Muscle layer of duodenum (tissue), 2 donors: Measurements from ENCODE around the gene FHOD1.

Source experiments
- H3K27ac ChIP-seq: one replicate; pipeline ENCODE4 v1.7.0; 2013; ENCODE audit warnings: mild to moderate bottlenecking, low read length
- H3K27me3 ChIP-seq: one replicate; pipeline ENCODE4 v1.7.0; 2013; ENCODE audit warnings: low read depth, mild to moderate bottlenecking, control low read depth, low read length
- H3K36me3 ChIP-seq, 2 donors: one replicate each; pipeline ENCODE4 v1.7.0; 2013; ENCODE audit warnings: low read length in 2 of 2, control low read depth in 1 of 2, mild to moderate bottlenecking in 1 of 2; ENCODE audit not compliant: insufficient read depth in 2 of 2, control insufficient read depth in 1 of 2
- H3K4me1 ChIP-seq, 2 donors: one replicate each; pipeline ENCODE4 v1.7.0; 2013; ENCODE audit warnings: low read length in 2 of 2, mild to moderate bottlenecking in 2 of 2, control low read depth in 1 of 2, moderate library complexity in 1 of 2; ENCODE audit not compliant: insufficient read depth in 2 of 2, control insufficient read depth in 1 of 2
- H3K4me3 ChIP-seq, 2 donors: one replicate each; pipeline ENCODE4 v1.7.0; 2013; ENCODE audit warnings: low read length in 2 of 2, low read depth in 1 of 2, mild to moderate bottlenecking in 1 of 2
- H3K9me3 ChIP-seq, 2 donors: one replicate each; pipeline ENCODE4 v1.7.0; 2013; ENCODE audit warnings: low read length in 2 of 2, control low read depth in 1 of 2, mild to moderate bottlenecking in 1 of 2; ENCODE audit not compliant: control insufficient read depth in 1 of 2
- donor health status: healthy.

The FHOD1 gene

GRCh38 chr16:67183627-67184452, 63.4 kb downstream of the FHOD1 start, which contains the start of gene MATCAP1:
Gene MATCAP1 (minus strand): TSS chr16:67183963. CDS start chr16:67180610, 3,353 bp downstream.
- no peaks in the 10 kb centered on the region for H3K9me3 ChIP-seq
- H3K36me3 ChIP-seq: no peaks in the 10 kb centered on the region
- H3K4me1 ChIP-seq: peaks cover 9 to 32% of the 10 kb centered on the region in 2 donors
- H3K27ac ChIP-seq: peak within 1 kb of the TSS; percentile 79
- H3K4me3 ChIP-seq: peak within 1 kb of the TSS; percentile 53 to 85
- H3K27me3 ChIP-seq: no peaks in the 10 kb centered on the region

GRCh38 chr16:67183284-67183626, 64.0 kb downstream of the FHOD1 start:
- H3K27ac ChIP-seq: peak overlapping the region; percentile 79
- H3K4me3 ChIP-seq: peak overlapping the region; percentile 53 to 85
- H3K4me1 ChIP-seq: peaks cover 9 to 38% of the 10 kb centered on the region in 2 donors
- no peaks in the 10 kb centered on the region for H3K27me3 ChIP-seq
- H3K9me3 ChIP-seq: no peaks in the 10 kb centered on the region
- H3K36me3 ChIP-seq: no peaks in the 10 kb centered on the region

GRCh38 chr16:67182288-67182687, 65.0 kb downstream of the FHOD1 start:
- no peak overlapping the region for H3K4me3 ChIP-seq
- H3K4me1 ChIP-seq: peaks cover 9 to 47% of the 10 kb centered on the region in 2 donors
- no peaks in the 10 kb centered on the region for H3K9me3 ChIP-seq
- H3K36me3 ChIP-seq: no peaks in the 10 kb centered on the region
- no peak overlapping the region for H3K27ac ChIP-seq
- H3K27me3 ChIP-seq: no peaks in the 10 kb centered on the region

- no peaks in the 10 kb centered on the region for H3K27me3 ChIP-seq
- no peaks in the 10 kb centered on the region for H3K9me3 ChIP-seq
- no peak overlapping the region for H3K4me3 ChIP-seq
- peaks cover 9 to 47% of the 10 kb centered on the region in 2 donors for H3K4me1 ChIP-seq
- no peaks in the 10 kb centered on the region for H3K36me3 ChIP-seq
- H3K27ac ChIP-seq: no peak overlapping the region
Observed at GRCh38 chr16:67181346-67181745, 65.9 kb downstream of the FHOD1 start.

GRCh38 chr16:67180166-67180565, 67.1 kb downstream of the FHOD1 start:
- Histone ChIP-seq H3K27ac (no peak overlapping the region), H3K4me1 (peaks cover 9 to 39% of the 10 kb centered on the region in 2 donors), H3K9me3 (no peaks in the 10 kb centered on the region), H3K27me3 (no peaks in the 10 kb centered on the region), H3K36me3 (no peaks in the 10 kb centered on the region), H3K4me3 (no peak overlapping the region)

- no peak overlapping the region for H3K4me3 ChIP-seq
- H3K36me3 ChIP-seq: no peaks in the 10 kb centered on the region
- H3K27ac ChIP-seq: no peak overlapping the region
- peaks cover 9 to 37% of the 10 kb centered on the region in 2 donors for H3K4me1 ChIP-seq
- H3K27me3 ChIP-seq: no peaks in the 10 kb centered on the region
- no peaks in the 10 kb centered on the region for H3K9me3 ChIP-seq
Observed at GRCh38 chr16:67179421-67180080, 67.7 kb downstream of the FHOD1 start.
